Activated CD8-positive, alpha-beta memory T cell treated with anti-CD3 and anti-CD28 coated beads, Interleukin-2, amount 50 U/mL, for 4 hours (primary cell): Measurements from ENCODE around the gene SLC5A10.
"Not testable (repeated sequence)": the region's sequence is repeated elsewhere in the genome, so short reads cannot be mapped to it uniquely, and the experiment has no call there.

Experiments used
- DNase-seq: peaks from one replicate; pipeline ENCODE4 v3.0.0-alpha.2; 2020

SLC5A10 gene

DNA sequence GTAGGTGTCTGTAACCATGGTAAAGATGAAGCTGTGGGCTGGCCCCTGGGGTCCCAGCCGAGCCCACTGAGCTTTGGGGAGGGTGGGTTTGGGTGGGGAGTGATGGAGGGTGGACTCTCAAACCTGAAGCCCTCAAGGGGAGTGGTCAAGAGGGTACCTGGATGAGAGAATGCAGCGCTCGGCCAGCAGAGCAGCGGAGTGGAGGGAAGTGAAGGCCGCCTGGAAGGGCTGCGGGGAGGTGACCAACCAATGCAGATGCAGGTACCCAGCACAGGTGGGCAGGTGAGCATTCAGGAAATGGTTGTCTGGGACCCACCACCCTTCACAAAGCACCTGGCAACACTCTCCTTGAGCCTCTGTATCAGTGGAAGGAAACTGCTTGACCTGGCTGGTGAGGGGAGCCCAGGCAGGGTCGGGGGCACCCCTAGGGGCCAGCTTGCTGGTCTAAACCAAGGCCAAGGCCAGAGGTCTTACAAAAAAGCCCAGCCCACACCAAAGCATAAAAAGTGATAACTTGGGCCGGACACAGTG, 3.4 kb upstream of the SLC5A10 start:
- DNase-seq = no peak

DNA sequence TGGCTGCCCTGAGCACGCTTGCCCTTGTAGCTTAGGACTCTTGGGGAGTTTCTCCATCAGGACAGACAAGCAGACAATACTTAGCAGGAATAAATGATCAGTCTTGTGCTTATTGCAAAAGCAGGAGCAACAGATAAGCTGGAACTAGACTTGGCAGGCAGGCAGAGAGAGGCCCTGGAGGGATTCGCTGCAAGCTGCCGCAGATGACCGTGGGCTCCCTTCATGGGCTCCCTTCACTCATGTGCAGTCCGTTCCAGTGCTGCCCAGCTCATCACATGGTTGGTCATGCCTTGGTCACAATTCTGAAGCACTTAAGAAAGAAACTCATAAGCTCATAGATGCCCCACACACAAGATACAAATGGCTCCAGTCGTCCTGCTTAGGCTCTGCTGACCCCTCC, 2.4 kb upstream of the SLC5A10 start:
- DNase-seq = no peak

DNA sequence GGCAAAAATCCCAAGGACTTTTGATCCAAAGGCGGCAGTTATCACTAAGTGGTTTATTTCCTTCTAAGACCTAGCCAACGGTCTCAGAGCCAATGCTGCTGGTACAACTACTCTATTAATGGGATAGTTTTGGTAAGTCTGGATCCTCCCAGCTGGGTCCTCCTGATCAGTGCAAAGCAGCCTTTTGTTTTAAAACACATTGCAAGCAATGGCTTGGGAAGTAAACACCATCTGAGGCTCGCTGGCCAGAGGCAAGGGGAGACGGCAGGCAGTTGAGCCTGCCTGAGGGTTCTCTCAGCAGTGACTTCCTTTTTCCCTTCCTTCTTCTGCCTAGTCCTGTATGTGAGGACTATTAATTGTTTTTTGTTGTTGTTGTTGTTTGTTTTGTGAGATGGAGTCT, 1.6 kb upstream of the SLC5A10 start:
- DNase-seq = no peak

DNA sequence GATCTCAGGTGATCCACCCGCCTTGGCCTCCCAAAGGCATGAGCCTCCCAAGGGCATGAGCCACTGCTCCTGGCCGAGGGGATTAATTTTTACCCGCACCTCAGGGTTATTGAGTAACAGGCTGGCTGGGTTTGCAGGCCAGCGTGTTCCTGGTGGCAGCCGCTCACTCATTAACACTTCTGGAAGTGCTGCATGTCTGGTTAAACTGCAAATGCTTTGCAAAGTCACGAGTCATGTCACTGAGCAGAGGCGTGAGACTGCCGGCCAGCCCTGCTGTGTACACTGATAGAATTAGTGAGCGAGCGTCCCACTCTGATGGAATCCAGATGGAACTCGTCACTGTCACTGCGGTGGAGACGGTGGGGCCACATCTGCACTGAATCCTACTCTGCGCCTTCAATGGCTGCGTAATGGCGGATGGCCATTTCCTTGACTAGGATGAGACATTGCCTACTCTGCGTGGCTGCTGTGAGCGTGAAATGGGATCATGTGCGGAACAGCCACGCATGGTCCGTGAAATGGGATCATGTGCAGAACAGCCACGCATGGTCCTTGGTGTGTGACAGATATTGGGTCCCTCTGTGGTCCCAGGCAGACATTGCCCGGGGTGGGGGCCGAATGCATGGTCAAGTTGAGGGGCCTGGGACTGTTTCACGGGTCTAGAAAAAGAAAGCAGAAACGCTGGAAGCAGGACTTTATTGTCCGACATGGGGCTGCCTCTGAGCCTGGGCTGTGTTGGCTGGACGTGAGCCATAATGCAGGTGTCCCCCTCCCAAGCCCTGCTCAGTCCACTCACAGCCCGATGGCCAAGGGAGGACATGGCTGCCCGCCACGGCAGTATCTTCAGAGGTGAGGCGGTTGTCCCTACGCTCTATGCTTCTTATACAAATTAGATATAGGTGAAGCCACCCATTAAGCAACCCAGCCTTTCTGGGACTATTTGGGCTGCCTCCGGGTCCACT, 740 bp upstream of the SLC5A10 start:
- DNase-seq = no peak

DNA sequence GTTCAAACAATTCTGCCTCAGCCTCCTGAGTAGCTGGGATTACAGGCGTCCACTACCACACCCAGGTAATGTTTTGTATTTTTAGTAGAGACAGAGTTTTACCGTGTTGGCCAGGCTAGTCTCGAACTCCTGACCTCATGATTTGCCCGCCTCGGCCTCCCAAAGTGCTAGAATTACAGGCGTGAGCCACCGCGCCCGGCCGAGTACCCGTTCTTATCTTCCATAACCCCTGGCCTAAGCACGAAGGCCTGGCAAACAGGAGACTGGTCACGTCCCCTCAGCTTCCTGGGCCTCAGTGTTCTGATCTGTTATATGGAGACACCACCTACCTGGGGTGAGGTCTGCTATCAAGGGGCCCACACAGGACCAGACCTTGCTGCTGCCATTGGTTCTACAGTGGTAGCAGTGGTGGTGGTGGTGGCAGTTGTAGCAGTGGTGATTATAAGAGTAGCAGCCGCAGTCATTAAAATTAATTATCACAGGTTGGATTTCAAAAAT, 1.3 kb downstream of the SLC5A10 start:
- no peak for DNase-seq

DNA sequence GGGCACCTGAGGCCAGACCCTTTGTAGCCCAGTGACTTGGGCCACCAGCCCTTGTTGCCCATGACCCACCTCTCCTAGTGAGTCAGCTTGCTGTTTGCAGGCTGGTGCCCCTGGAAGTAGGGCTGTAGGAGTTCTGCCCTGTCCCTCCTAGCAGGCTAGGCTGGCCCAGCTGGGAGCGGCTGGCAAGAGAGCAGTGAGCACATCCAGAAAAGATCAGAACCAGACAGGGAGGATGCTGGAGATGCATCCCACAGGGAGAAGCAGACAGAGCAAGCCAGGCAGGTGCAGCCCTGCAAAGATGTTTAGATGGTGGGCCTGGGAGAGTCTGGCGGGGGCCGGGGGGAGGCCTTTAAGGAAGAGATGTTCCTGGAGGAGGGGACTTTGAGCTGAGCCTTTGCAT, 2.4 kb downstream of the SLC5A10 start:
- no peak for DNase-seq

DNA sequence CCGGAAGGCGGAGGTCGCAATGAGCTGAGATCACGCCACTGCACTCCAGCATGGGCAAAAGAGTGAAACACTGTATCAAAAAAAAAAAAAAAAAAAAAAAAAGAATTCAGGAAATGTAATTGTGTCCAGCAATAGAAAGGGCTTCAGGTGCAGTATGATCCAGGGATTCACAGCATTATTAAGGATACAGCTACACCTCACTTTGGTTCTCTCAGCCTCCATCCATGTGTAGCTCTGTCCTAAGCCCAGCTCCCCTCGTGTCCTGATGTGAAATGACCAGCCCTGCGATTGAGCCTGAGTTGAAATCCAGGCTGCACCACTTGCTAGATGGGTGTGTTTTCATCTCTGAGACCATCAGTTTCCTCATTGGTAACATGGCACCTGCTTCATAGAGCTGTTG, 3.0 kb downstream of the SLC5A10 start:
- DNase-seq = no peak

DNA sequence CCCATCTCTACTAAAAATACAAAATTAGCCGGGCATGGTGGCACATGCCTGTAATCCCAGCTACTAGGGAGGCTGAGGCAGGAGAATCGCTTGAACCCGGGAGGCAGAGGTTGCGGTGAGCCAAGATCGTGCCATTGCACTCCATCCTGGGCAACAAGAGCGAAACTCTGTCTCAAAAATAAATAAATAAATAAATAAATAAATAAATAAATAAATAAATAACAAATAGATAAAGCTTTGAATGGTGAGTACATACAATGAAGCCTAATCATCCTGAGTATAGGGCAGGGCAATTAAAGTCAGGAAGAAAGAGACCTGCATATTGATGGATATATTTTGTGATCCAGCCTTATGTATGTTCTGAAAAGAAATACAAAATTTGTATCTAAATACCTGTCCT, 4.1 kb downstream of the SLC5A10 start:
- not testable (repeated sequence) for DNase-seq

DNA sequence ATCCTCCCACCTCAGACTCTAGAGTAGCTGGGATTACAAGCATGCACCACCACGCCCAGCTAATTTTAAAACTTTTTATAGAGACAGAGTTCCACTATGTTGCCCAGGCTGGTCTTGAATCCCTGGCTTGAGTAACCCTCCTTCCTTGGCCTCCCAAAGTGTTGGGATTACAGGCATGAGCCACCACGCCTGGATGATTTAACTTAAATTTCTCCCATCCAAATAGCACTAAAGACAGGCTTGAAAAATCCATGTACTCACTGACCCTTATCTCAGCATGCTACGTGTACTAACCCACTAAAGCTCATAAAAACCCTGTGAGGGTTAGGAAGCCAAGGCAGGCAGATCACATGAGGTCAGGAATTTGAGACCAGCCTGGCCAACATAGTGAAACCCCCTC, 4.6 kb downstream of the SLC5A10 start:
- no peak for DNase-seq

DNA sequence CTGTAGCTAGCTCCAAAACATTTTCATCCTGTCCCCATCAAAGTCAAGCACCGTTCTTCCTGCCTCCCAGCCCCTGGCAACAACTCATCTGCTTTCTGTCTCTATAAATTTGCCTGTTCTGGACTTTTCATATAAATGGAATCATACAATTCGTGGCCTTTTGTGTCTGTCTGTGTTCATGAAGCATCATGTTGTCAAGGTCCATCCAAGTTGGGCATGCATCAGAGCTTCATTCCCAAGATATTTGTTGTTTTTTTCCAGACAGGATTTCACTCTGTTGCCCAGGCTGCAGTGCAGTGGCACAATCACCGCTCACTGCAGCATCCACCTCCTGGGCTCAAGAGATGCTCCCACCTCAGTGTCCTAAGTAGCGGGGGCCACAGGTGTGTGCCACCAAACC, 5.9 kb downstream of the SLC5A10 start:
- DNase-seq = no peak

DNA sequence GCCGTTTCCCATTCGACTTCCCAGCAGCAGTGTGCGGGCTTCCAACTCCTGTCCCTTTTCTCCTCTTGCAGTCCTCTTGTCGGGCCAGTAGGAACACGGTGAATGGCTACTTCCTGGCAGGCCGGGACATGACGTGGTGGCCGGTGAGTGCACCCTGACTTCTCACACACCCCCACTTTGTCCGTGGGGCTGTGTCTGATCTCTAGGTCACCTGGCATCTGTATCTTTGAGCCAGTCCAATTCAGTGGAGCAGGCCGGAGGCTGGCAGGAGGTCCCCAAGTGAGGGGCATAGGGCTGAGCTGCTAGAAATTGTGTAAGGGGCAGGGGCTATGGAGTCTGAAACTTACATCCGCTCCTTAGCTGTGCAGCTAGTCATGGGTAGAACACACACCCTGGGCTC, 6.6 kb downstream of the SLC5A10 start:
- no peak for DNase-seq

DNA sequence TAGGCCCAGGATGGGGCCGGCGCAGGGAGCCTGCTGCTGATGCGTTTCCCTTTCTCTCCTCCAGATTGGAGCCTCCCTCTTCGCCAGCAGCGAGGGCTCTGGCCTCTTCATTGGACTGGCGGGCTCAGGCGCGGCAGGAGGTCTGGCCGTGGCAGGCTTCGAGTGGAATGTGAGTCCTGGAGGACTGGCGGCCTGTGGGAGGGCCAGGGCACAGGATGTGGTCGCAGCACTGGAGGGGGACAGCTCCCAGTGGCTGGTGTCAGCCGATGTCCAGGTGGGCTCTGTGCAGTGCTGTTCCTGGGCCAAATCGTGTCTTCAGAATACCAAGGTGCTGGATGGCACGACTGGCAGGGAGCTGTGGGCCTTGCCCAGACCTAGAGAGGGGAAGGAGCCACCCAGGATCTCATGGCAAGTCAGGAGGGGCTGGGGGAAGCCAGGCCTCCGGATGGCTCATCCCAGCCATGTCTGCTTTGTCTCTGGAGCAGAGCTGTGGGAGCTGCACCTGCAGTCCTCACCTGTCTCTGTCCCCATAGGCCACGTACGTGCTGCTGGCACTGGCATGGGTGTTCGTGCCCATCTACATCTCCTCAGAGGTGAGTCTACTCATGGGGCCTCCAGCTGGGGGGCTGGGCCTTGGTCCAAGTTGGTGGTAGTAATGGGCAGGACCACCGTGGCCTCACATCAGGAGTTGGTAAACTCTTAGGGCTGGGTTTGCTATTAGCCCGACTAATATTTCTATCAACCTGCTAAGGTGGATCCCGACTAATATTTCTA, 7.3 kb downstream of the SLC5A10 start:
- DNase-seq = no peak

DNA sequence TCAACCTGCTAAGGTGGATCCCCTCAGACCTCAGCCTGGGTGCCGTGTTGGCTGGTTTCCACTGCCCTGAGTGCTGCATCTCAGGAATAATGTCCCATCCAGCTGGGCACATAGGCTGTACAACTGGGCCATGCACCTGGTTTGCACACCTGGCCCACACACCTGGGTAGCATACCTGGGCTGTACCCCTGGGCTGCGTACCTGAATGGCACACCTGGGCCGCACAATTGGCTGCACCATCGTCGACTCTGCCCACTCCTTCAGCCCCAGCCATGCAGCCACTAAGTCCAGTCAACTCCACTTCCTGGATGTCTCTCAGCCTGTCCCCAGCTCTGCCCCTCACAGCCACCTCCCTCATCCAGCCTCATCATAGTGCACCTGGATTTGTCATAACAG, 7.9 kb downstream of the SLC5A10 start:
- no peak for DNase-seq

DNA sequence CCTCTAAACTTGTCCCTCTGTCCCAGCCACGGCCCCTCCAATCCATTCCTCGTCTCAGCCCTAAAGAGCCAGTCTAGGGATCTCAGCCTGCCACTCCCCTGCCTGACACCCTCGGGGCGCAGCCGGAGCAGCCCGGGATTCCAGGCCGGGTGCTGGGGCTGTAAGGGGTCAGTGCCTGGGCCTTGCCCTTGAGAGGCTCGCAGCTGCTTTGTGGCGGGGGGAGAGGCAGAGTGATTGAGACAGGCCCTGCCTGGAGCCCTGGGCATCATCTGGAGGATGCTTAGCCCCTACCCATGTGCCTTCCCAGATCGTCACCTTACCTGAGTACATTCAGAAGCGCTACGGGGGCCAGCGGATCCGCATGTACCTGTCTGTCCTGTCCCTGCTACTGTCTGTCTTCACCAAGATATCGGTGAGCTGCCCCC, 8.3 kb downstream of the SLC5A10 start:
- no peak for DNase-seq

DNA sequence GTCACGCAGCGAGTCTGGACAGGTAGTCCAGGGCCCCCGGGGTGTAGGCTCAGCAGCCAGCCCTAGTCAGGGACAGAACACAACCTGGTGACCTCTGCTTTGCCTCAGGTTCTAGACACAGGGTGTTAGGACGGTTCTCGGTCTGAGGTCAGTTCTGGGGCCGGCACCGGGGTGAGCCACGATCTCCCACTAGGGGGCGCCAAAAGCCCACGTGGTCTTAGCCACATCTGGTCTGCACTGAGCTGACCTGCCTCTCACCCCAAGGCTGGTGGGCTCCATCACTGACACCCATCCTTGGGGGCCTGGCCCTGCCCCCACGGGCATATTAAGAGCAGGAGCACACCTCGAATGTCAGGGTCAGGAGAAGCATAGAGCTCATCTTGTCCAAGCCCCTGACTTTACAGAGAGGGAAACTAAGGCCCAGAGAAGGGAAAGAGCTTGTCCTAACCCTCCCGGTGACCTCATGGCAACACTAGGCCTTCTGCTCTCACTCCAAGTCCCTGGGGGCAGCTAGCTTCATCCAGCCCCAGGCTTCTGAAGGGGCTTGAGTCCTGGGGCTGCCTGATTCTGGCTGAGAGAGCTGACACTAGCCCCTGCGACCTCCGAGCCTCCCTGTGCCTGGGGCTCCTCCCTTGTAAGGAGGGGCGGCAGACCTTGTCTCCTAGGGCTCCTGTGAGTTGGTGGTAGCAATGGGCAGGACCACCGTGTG, 9.0 kb downstream of the SLC5A10 start:
- peak; percentile 83 for DNase-seq

DNA sequence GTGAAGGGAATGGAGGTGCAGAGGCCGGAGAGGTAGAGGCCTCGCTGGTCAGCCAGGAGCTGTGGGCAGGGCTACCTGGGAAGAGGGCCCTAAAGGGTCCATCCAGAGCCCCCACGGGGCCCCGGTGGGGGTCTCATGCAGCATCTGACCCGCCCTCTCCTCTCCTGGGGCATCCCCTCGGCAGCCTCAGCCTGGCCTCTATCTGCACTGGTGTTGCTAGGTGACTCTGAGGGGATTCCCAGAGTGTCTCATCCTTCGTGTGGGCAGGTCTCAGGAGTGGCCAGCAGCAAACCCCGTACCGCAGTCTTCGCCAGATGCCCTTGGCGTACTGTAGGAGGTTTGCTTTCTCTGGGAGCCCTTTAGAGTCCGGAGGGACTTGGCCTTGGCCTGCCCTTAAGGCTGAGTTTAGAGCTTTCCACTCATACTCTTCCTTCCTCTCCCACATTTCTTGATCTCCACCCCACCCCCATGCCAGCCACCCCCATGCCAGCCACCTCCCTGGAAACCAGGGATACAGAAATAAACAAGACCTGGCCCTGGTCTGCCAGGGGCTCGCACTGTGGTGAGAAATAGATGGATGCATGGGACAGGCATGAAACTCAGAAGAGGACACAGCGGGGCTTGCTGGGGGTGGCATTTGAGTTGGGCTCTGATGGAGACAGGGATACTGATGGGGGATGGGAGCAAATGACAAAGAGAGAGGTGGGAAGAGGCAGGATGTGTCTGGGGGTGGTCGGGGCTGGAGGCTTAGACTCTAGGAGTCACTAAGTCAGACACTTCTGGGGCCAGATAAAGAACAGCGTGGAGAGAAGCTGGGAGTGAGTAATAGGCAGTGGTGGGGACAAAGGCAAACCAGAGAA, 9.9 kb downstream of the SLC5A10 start:
- DNase-seq = no peak

DNA sequence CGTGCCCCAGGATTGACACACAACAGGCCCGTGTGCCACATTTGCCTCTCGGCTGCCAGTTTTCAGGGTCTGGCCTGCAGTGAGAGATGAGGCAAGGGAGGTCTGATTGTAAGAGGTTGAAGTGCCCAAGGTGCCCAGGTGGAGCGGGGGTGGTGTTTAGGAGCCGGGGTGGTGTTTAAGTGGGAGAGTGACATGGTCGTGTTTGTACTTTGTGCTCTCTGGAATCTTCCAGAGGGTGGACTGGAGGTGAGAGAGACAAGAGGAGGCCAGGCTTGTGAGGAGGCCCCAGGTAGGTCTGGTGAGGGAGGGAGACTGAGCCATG, 10.5 kb downstream of the SLC5A10 start:
- no peak for DNase-seq

DNA sequence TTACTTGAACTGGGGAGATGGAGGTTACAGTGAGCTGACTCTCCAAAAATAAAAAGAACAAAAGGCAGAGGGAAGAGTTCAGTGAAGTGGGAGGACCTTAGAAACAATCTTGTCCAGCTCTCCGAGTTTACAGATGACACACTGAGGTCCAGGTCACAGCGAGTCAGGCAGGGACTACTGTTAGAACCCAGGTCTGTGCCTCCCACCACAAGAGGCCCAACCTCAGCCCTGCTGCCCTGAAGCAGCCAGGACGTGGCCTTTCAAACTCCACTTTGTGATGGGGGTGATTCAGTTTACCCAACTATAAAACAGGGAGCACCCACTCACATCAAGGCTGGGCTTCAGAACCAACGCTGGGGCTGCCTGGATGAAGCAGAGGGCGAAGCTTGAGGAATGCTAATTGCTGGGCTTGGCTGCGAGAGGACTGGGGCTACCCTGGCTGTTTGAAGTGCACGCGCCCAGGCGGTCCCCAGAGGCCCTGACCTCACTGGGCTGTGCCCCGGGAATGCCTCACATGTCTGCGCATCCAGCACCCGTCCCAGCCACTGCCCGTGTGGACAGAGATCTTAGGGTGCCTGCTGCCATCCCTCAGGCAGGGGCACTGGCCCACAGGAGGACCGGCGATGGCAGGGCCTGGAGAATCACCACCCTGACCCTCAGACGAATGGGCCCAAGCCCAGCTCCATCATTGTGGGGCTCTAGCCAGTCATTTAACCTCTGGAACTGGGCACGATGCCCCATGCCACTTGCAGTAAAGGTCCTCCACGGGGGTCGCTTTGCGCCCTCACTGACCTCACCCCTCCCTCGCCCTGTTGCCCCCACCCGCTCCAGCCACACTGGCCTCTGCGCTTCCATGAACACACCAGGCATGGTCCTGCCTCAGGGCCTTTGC, 11.4 kb downstream of the SLC5A10 start:
- DNase-seq = no peak

DNA sequence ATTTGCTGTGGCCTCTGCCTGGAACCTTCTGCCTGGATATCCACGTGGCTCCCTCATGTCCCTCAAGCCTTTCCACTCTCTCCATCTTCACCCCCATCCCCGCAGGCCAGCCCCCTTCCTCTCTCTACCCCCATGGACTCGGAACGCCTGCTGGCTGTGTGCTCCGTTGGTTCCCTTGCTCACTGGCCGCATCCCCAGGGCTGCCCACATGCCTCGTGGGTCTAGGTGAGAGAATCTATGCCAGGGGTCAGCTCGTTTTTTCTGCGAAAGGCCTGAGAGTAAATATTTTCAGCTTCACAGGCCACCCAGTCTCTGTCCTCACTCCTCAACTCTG, 12.0 kb downstream of the SLC5A10 start:
- DNase-seq = no peak

DNA sequence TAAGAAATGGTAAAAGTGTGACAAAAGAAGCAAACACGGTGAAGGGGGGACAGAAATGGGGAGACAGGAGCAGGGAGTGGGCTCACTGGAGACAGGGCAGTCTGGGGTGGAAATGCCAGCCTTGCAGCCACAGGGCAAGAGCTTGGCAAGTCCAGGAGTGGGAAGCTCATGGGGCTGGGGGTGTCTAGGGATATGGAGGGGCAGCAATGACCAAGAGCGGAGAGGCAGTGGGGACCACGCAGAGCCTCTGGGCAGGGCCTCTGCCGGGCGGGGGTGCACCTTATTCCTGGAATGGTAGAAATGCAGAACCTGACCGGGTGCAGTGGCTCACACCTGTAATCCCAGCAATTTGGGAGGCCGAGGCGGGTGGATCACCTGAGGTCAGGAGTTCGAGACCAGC, 12.6 kb downstream of the SLC5A10 start:
- DNase-seq = no peak

DNA sequence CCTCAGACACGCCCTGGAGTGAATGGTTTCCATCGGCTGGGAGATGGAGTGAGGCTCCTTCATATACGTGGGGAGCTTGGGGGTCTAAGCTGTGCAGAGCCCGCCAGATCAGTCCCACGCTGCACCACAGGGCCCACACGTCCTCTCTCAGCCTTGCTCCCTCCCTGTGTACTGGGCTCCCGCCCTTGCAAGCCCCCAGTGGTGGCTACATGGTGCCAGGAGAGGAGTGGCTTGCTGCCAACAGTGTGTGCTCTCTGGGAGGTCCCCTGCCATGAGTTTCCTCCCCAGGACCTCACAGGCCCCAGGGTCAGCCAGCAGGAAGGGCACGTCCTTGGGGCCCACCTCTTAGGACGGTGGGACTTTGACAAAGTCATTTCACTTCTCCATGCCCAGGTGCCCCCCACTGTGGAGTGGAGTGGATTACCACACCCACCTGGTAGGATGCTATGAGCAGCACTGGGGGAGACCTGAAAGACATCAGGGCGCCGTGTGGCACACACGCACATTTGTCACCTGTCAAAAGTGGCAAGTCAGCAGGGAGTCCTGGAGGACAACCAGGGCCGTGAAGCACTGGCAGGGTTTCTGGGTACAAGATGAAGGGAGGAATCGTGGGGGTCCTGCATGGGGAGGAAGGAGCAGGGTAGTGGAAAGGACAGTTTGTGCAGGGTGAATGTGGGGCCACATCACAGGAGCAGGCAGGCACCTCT, 13.7 kb downstream of the SLC5A10 start:
- DNase-seq = no peak
